HG03571 (cell line): Measurements from ENCODE around the gene EML6.
"Not testable (repeated sequence)": the region's sequence is repeated elsewhere in the genome, so short reads cannot be mapped to it uniquely, and the experiment has no call there.

ENCODE experiments used
- ATAC-seq: cut with Tn5 transposase; IDR thresholded peaks from one replicate; pipeline ENCODE4 v1.9.1; 2021; ENCODE audit not compliant: unreplicated experiment

EML6 gene

GRCh38 chr2:54723131-54723995 is at the start of gene EML6:
EML6 (plus strand) TSS chr2:54723662; CDS start chr2:54725062, 1,400 bp downstream.
- peak; percentile 99 for ATAC-seq

GRCh38 chr2:54675281-54675680 is 48.2 kb upstream of the EML6 start:
- no peak for ATAC-seq

GRCh38 chr2:54675738-54676137 is 47.7 kb upstream of the EML6 start:
- ATAC-seq, result no peak

- ATAC-seq, result no peak
These were observed 46.8 kb upstream of the EML6 start for GRCh38 chr2:54676656-54677055.

GRCh38 chr2:54677476-54678265 is 45.8 kb upstream of the EML6 start:
- no peak for ATAC-seq

GRCh38 chr2:54678719-54679118 is 44.7 kb upstream of the EML6 start:
- ATAC-seq, result no peak

- peak; percentile 65 for ATAC-seq
These were observed 42.9 kb upstream of the EML6 start for GRCh38 chr2:54680397-54681041.

- ATAC-seq, result no peak
These were observed 42.0 kb upstream of the EML6 start for GRCh38 chr2:54681416-54681815.

GRCh38 chr2:54683596-54683995 is 39.9 kb upstream of the EML6 start:
- no peak for ATAC-seq

- no peak for ATAC-seq
These were observed 38.1 kb upstream of the EML6 start for GRCh38 chr2:54685263-54685775.

- no peak for ATAC-seq
These were observed 35.8 kb upstream of the EML6 start for GRCh38 chr2:54687595-54688152.

GRCh38 chr2:54691445-54692135 is 31.9 kb upstream of the EML6 start:
- ATAC-seq, result no peak

- ATAC-seq, result no peak
These were observed 30.9 kb upstream of the EML6 start for GRCh38 chr2:54692556-54692955.

GRCh38 chr2:54695378-54695777 is 28.1 kb upstream of the EML6 start:
- ATAC-seq, result no peak

GRCh38 chr2:54697934-54698333 is 25.5 kb upstream of the EML6 start:
- no peak for ATAC-seq

- not testable (repeated sequence) for ATAC-seq
These were observed 24.5 kb upstream of the EML6 start for GRCh38 chr2:54698926-54699325.

GRCh38 chr2:54699665-54700064 is 23.8 kb upstream of the EML6 start:
- no peak for ATAC-seq

- no peak for ATAC-seq
These were observed 22.4 kb upstream of the EML6 start for GRCh38 chr2:54701029-54701428.

- no peak for ATAC-seq
These were observed 19.2 kb upstream of the EML6 start for GRCh38 chr2:54704238-54704637.
